ENCODE measurements around the gene RHCE.
"Not testable (repeated sequence)": the region's sequence is repeated elsewhere in the genome, so short reads cannot be mapped to it uniquely, and the experiment has no call there.

The RHCE gene

GRCh38 chr1:25432749-25433388, 12.2 kb upstream of the RHCE start:
- DNase-seq = no peak

GRCh38 chr1:25431955-25432719, 11.5 kb upstream of the RHCE start:
- peak; percentile 28 for DNase-seq

- DNase-seq = peak; percentile 32
Measured at GRCh38 chr1:25430967-25431881, 10.6 kb upstream of the RHCE start.

GRCh38 chr1:25430073-25430966, 9.7 kb upstream of the RHCE start, which contains the start of gene MACO1:
Gene MACO1 (plus strand): TSS chr1:25430897. CDS start chr1:25431099, 202 bp downstream.
- DNase-seq = peak; percentile 98

- peak; percentile 82 for DNase-seq
Measured at GRCh38 chr1:25428475-25429166, 8.0 kb upstream of the RHCE start.

- DNase-seq = no peak
Measured at GRCh38 chr1:25427696-25428095, 7.1 kb upstream of the RHCE start.

- no peak for DNase-seq
Measured at GRCh38 chr1:25425098-25426085, 4.8 kb upstream of the RHCE start.

- DNase-seq = not testable (repeated sequence)
Measured at GRCh38 chr1:25423206-25423605, 2.6 kb upstream of the RHCE start.

GRCh38 chr1:25419339-25419738, 1.3 kb downstream of the RHCE start:
- not testable (repeated sequence) for DNase-seq

- not testable (repeated sequence) for DNase-seq
Measured at GRCh38 chr1:25417280-25417679, 3.3 kb downstream of the RHCE start.

GRCh38 chr1:25414578-25414977, 6.0 kb downstream of the RHCE start:
- not testable (repeated sequence) for DNase-seq

- not testable (repeated sequence) for DNase-seq
Measured at GRCh38 chr1:25414157-25414556, 6.5 kb downstream of the RHCE start.

GRCh38 chr1:25412872-25413623, 7.6 kb downstream of the RHCE start:
- DNase-seq = peak; percentile 88

GRCh38 chr1:25409641-25410427, 10.8 kb downstream of the RHCE start:
- peak; percentile 63 for DNase-seq

GRCh38 chr1:25405731-25406305, 14.8 kb downstream of the RHCE start:
- not testable (repeated sequence) for DNase-seq

GRCh38 chr1:25402947-25403803, 17.4 kb downstream of the RHCE start:
- DNase-seq = not testable (repeated sequence)

- DNase-seq = not testable (repeated sequence)
Measured at GRCh38 chr1:25398079-25398478, 22.5 kb downstream of the RHCE start.
